ENCODE results near the gene FLII. TPM values are rescaled to one million over a fixed set of nuclear protein-coding genes. Genes with fewer than 3 reads are reported as not detected.
"Not testable (repeated sequence)": the region's sequence is repeated elsewhere in the genome, so short reads cannot be mapped to it uniquely, and the experiment has no call there.

Gene FLII
- total RNA-seq, 2 experiments from 2014 or later, result 334 to 354 TPM

DNA sequence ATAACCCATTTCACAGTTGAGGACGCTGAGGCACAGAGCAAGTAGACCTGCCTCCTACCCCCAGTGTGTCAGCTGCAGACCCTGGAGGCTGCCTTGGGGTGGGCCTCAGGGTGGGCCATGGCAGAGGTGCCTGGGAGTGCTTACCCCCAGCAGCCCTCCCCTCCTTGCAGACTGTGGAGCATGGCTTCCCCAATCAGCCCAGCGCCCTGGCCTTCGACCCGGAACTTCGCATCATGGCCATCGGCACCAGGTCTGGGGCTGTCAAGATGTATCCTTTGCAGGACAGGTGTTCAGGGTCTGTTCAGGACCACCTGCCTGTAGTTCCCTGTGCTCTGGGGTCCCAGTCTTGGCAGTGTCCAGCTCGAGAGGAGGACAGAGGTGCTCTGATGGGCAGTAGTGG lies 28.8 kb downstream of the FLII start:
- peaks cover 17% of the 10 kb centered on the region for H3K4me1 Mint-ChIP-seq
- H3K36me3 Mint-ChIP-seq, result no peaks in the 10 kb centered on the region
- no peak overlapping the region for H3K4me3 Mint-ChIP-seq
- no peaks in the 10 kb centered on the region for H3K9me3 Mint-ChIP-seq
- POLR2A ChIA-PET, result interaction anchor here (0.8 kb wide), 1 partner anchor 8 kb away, joined by 3 read pairs; no protein-coding TSS in a partner anchor
- H3K27ac Mint-ChIP-seq, result no peak overlapping the region
- ATAC-seq (ENCODE audit: low read depth) (no peak), DNase-seq (no peak)
- H3K27me3 Mint-ChIP-seq, result no peaks in the 10 kb centered on the region

DNA sequence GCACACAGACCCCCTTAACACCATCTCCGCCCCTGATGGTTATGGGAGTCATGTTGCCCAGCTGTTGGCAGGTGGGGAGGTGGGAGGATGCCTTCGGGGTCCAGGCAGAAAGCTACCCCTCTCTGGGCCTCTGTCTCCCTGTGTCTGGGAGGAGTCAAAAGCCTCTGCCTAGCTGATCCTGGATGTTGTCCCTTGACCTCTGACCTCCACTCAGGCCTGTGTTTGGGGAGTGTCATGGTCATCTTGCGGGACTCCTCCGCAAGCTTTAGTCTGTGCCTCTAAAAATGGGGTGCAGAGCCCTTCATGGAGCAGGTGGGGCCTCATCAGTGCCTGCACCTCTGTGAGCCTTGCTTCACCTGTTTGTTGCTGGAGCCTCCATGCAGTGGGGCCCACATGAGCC lies 29.3 kb downstream of the FLII start:
- no peak for DNase-seq
- Mint-ChIP-seq H3K36me3 (no peaks in the 10 kb centered on the region), H3K9me3 (no peaks in the 10 kb centered on the region), H3K27me3 (no peaks in the 10 kb centered on the region), H3K27ac (no peak overlapping the region), H3K4me1 (peaks cover 17% of the 10 kb centered on the region), H3K4me3 (no peak overlapping the region)
- POLR2A ChIA-PET, result interaction anchor here (0.8 kb wide), 1 partner anchor 8 kb away, joined by 3 read pairs; no protein-coding TSS in a partner anchor
- no peak for ATAC-seq (ENCODE audit: low read depth)

DNA sequence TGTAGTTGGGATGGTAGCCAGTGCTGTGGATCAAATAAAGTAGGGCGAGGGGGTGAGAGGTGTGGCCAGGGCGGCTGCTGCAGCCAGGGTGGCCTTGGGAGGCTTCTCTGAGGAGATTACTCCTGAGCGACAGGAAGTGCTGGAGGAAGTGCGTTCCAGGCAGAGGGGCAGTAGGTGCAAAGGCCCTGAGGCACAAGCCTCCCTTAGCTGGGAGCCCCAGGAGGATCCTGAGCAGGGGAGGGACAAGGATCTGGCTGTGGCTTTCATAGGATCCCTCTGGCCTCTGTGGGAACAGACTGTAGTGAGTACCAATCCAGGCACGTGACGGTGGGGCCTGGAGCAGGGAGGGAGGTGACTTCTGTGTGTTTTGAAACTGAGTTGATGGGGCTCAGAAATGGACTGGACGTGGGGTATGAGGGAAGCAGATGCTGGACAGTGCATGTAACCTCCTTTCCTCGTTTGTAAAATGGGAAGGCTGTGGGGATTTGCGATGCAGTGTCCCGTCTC lies 30.3 kb downstream of the FLII start:
- DNase-seq, result no peak
- Mint-ChIP-seq H3K27ac (peak overlapping the region; percentile 49), H3K36me3 (no peaks in the 10 kb centered on the region), H3K9me3 (no peaks in the 10 kb centered on the region), H3K4me3 (no peak overlapping the region), H3K27me3 (no peaks in the 10 kb centered on the region), H3K4me1 (peaks cover 17% of the 10 kb centered on the region)
- POLR2A ChIA-PET, result no interaction called here
- ATAC-seq (ENCODE audit: low read depth), result no peak

DNA sequence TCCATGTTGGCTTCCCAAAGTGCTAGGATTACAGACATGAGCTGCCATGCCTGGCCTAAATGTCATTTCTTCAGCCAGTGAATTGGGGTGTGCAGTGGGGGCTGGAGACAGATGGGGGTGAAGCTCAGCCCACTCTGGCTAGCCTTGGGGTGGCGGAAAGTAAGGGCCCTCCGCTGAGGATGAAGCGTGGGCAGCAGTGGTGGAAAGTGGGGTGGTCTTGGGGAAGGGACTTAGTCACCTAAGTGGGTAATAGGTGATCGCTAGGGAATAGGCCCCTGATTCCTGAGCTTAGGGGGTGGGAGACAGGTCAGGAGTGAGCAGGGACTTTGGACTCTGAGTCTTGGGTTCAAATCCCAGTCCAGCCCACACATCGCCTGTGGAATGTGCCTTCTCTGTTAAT lies 30.9 kb downstream of the FLII start:
- Mint-ChIP-seq H3K27me3 (no peaks in the 10 kb centered on the region), H3K27ac (no peak overlapping the region), H3K36me3 (no peaks in the 10 kb centered on the region), H3K4me3 (no peak overlapping the region), H3K9me3 (no peaks in the 10 kb centered on the region), H3K4me1 (peaks cover 17% of the 10 kb centered on the region)
- ATAC-seq (ENCODE audit: low read depth), result no peak
- POLR2A ChIA-PET, result interaction anchor here (1.2 kb wide), 1 partner anchor 25 kb away, joined by 4 read pairs; no protein-coding TSS in a partner anchor
- no peak for DNase-seq

DNA sequence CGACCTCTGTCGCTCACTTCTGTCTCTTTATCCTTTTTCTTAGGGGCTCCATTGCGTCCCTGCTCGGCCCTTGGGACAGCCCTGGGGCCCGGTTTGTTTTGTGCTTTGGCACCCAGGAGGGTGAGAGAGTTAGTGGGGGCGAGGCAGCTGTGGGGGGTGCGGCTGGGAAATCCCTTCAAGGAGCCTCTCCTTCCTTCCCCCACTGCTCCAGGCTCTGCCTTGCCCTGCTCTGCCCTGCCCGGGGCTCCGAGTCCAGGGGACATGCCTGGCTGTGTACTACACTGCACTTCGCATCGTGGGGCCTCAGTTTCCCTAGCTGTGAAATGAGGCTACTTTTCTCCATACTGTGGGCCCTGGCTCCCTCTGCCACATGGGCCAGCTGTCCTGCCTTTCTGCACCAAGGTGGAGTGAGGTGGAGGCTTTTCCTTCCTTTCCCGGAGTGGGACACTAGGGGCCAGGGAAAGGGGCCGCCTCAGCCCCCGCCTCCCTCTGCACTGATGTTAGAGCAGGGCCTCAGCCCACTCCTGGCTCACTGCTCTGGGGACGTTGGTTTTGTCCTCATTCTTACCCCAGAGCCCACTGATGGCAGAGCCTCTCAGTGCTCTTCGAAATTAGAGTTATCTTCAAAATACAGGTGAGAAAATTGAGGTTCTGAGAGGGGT lies 32.1 kb downstream of the FLII start:
- Mint-ChIP-seq H3K36me3 (no peaks in the 10 kb centered on the region), H3K4me1 (peaks cover 17% of the 10 kb centered on the region), H3K4me3 (peak overlapping the region; percentile 96), H3K9me3 (no peaks in the 10 kb centered on the region), H3K27ac (peak overlapping the region; percentile 96), H3K27me3 (no peaks in the 10 kb centered on the region)
- POLR2A ChIA-PET, result interaction anchor here (1.2 kb wide), 2 partner anchors 24 to 33 kb away, joined by 3 to 4 read pairs; no protein-coding TSS in a partner anchor
- DNase-seq, result peak; percentile 43
- ATAC-seq (ENCODE audit: low read depth), result no peak

DNA sequence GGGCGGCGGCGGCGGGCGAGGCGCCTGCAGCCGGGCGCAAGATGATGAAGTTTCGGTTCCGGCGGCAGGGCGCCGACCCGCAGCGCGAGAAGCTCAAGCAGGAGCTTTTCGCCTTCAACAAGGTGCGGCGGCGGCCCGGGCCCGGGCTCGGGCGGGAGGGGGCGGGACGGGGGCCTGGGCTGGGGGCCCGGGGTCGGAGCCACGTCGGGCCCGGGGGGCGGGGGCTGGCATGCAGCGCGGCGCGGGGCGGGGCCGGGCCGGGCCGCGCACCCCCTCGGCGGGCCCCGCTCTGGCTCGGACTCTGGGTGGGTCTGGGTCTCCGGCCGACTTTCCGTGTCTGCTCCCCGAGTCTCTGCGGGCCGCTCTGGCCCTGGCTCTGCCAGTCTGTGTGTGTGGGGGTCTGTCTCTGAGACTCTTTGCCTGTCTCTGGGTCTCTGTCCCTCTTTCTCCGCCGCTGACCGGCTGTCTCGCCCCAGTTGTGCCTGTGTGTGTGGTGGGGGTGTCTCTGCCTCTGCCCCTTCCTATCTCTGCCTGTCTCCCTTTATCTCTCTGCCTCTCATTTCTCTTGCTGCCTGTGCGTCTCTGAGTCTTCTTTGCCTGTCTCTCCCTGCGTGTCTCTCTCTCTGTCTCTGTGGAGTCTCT lies 32.8 kb downstream of the FLII start:
- POLR2A ChIA-PET, result interaction anchor here (1.2 to 2.9 kb wide), 2 partner anchors 33 to 43 kb away, joined by 3 to 11 read pairs; partner anchors contain the start of gene ALKBH5
- DNase-seq, result no peak
- peak; percentile 27 for ATAC-seq (ENCODE audit: low read depth)
- Mint-ChIP-seq H3K4me1 (peaks cover 17% of the 10 kb centered on the region), H3K36me3 (no peaks in the 10 kb centered on the region), H3K9me3 (no peaks in the 10 kb centered on the region), H3K4me3 (peak overlapping the region; percentile 96), H3K27me3 (no peaks in the 10 kb centered on the region), H3K27ac (peak overlapping the region; percentile 96)

DNA sequence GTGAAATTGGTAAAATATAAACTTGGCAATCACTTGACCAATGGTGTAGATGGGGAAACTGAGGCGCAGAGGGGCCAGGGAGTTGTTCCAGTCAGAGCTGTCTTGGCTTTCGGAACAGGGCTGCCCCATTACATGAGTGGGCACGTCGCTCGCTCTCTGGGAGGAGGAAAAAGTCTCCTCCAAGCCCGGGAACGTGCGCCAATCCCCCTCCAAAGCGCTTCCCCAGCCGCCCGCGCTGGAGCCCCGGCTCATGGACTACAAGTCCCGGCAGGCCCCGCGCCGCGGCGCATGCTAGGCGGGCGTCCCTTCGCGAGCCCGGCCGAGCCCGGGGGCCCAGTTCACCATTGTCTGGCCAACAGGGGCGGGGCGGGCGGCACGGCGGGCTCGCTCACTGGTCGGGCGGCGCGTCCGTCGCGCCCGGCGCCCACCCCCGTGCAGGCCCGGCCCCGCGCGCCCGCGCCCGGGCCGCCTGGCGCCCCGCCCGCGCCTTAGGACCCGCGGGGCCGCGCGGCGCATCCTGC lies 33.4 kb downstream of the FLII start, which contains the start of gene LLGL1:
TSS of gene LLGL1 (plus strand) at position 515 of the 521 bp plus-strand sequence. CDS start 48 bp downstream, outside the sequence.
- peak; percentile 99 for ATAC-seq (ENCODE audit: low read depth)
- peak within 1 kb of the TSS; percentile 96 for H3K4me3 Mint-ChIP-seq
- H3K9me3 Mint-ChIP-seq, result no peaks in the 10 kb centered on the region
- DNase-seq, result peak; percentile 99
- H3K27ac Mint-ChIP-seq, result peak within 1 kb of the TSS; percentile 96
- no peaks in the 10 kb centered on the region for H3K36me3 Mint-ChIP-seq
- POLR2A ChIA-PET, result interaction anchor here (2.9 kb wide), 1 partner anchor 42 kb away, joined by 11 read pairs; the partner anchor contains the start of gene ALKBH5
- no peaks in the 10 kb centered on the region for H3K27me3 Mint-ChIP-seq
- peaks cover 17% of the 10 kb centered on the region for H3K4me1 Mint-ChIP-seq

DNA sequence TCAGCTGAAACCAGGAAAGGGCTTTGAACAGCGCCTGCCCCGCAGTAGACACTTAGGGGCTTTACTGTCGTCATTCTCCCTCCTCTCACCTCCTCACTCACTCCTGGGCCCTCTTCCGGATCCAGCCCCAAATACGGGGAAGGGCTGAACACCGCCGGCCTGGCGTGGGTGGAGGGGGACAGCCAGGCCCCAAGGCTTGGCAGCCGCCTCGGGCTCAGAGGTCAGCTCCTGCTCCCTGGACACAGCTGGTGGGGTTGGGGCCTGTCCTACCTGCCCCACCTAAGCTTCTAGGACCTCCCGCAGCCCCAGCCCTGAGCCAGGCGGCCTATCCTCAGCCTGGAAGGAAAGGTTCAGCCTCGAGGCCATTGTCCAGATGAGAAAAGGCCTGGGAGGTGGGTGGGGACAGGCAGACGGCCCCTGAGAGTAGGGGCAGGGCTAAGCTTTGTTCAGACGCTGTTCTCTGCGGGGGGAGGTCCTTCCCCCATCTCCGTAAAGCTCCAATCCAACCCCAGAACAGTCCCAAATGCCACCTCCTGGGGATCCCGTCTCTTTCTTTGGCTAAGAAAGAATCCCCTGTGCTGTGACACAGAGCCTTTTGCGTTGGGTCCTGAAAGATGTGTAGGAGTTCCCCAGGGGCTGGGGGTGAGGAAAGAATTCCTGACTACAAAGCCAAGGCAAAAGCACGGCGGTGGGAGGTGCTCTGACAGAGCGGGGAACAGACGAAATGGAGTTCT lies 34.0 kb downstream of the FLII start:
- ATAC-seq (ENCODE audit: low read depth) (no peak), DNase-seq (no peak)
- no peaks in the 10 kb centered on the region for H3K36me3 Mint-ChIP-seq
- H3K9me3 Mint-ChIP-seq, result no peaks in the 10 kb centered on the region
- no peaks in the 10 kb centered on the region for H3K27me3 Mint-ChIP-seq
- peak overlapping the region; percentile 73 for H3K27ac Mint-ChIP-seq
- peak overlapping the region; percentile 73 for H3K4me3 Mint-ChIP-seq
- peaks cover 17% of the 10 kb centered on the region for H3K4me1 Mint-ChIP-seq
- POLR2A ChIA-PET, result interaction anchor here (0.5 to 2.9 kb wide), 3 partner anchors 23 to 137 kb away, joined by 3 to 11 read pairs (median 3); partner anchors contain the start of gene ALKBH5

DNA sequence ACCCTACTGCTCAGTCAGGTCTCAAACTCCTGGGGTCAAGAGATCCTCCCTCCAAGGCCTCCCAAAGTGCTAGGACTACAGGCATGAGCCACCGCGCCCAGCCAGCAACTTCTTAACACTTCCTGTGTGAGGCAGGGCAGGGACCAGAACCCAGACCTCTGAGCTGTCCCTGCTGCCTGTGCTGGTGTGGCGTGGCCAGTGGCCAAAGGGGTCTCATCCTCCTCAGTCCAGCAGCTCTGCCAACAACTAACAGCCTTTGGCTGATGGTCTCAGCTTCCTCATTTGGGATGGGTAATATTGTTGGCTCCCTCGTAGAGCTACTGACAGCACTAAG lies 34.5 kb downstream of the FLII start:
- no peak for ATAC-seq (ENCODE audit: low read depth)

DNA sequence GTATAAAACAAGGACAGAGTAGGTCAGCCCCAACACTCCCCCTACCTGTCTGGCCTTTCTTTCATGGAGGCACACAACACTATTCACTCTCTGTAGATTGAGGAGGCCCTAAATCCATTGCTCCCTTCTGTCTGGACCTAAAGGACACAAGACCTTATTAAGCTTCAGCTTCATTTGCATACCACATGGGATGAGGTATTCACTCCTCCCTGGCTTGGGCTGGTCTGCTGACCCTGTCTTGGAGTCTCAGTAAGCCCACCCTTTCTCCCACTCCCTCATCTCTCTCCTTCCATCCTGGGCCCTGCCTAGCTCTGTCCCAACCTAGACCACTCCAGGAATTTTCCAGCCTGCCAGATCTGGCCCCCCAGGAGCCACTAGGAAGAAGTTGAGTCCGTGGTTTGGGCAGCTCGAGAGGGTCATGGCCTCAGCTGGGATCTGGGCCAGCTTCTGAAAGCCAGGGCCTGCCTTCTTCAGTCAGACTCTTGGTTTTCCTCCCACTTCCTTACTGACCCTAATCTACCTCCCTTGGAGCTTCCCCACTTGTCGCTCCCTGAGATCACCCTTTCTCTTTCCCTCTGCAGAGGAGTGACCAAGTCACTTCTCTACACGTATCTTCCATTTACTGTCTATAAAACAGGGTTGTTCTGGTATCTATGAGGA lies 39.7 kb downstream of the FLII start:
- Mint-ChIP-seq H3K27ac (no peak overlapping the region), H3K27me3 (no peaks in the 10 kb centered on the region), H3K36me3 (peaks cover 1% of the 10 kb centered on the region), H3K4me1 (no peaks in the 10 kb centered on the region), H3K9me3 (no peaks in the 10 kb centered on the region), H3K4me3 (no peak overlapping the region)
- POLR2A ChIA-PET, result no interaction called here
- ATAC-seq (ENCODE audit: low read depth), result no peak
- DNase-seq, result no peak

More for the DNA sequence above, 34.5 kb downstream of the FLII start:
- Mint-ChIP-seq H3K4me3 (no peak overlapping the region), H3K36me3 (no peaks in the 10 kb centered on the region), H3K4me1 (peaks cover 17% of the 10 kb centered on the region), H3K27me3 (no peaks in the 10 kb centered on the region), H3K27ac (no peak overlapping the region), H3K9me3 (no peaks in the 10 kb centered on the region)
- no peak for DNase-seq
- POLR2A ChIA-PET, result interaction anchor here (0.5 to 2.9 kb wide), 4 partner anchors 16 to 137 kb away, joined by 3 to 11 read pairs (median 3); partner anchors contain the start of gene ALKBH5

DNA sequence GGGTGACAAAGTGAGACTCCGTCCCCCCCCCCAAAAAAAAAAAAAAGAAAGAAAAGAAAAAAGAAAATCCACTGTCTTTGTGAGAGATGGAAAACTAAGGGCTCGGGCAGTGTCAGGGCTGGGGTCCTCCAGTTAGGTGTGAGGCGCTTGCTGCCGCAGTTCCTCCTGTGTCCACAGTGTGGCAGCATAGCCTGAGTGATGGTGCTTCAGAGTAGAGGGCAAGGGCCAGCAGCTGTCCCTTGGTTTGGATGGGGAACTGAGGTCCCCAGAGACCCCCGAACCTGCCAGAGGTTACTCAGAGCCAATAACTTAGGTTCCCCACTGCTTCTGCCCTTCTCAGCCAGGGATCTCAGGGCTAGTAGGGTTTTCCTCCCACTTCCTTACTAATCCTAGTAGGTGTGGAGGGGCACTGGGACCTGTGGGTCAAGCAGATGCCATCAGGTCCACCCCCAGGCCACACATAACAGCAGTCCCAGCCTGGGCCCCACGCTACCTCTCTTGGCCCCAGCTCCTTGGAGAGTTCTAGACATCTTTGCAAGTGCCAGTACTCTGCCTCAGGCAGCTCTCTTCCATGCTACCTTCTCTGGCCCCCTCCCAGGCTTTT lies 41.0 kb downstream of the FLII start:
- Mint-ChIP-seq H3K4me3 (no peak overlapping the region), H3K27ac (no peak overlapping the region), H3K36me3 (peaks cover 1% of the 10 kb centered on the region), H3K4me1 (no peaks in the 10 kb centered on the region), H3K27me3 (no peaks in the 10 kb centered on the region), H3K9me3 (no peaks in the 10 kb centered on the region)
- ATAC-seq (ENCODE audit: low read depth), result peak; percentile 85
- peak; percentile 79 for DNase-seq
- POLR2A ChIA-PET, result no interaction called here

DNA sequence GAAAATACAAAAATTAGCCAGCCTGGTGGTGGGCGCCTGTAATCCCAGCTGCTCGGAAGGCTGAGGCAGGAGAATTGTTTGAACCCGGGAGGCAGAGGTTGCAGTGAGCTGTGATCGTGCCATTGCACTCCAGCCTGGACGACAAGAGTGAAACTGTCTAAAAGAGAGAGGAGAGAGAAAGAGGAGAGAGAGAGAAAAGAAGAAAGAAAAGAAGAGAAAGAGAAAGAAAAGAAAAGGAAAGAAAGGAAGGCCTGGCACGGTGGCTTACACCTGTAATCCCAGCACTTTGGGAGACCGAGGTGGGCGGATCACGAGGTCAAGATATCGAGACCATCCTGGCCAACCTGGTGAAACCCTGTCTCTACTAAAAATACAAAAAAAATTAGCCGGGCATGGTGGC lies 41.6 kb downstream of the FLII start:
- ATAC-seq (ENCODE audit: low read depth); H3K36me3 Mint-ChIP-seq; H3K9me3 Mint-ChIP-seq; DNase-seq; H3K4me3 Mint-ChIP-seq; H3K27ac Mint-ChIP-seq; H3K4me1 Mint-ChIP-seq; H3K27me3 Mint-ChIP-seq: not testable (repeated sequence)
- POLR2A ChIA-PET, result interaction anchor here (0.6 kb wide), 1 partner anchor 163 kb away, joined by 3 read pairs; no protein-coding TSS in a partner anchor

All from activated naive CD8-positive, alpha-beta T cell treated with anti-CD3 and anti-CD28 coated beads, Interleukin-2, amount 10 ng/mL, durations not matched to agents 7 days and 5 days (primary cell).